ENCODE data around the gene EMSY. TPM values are rescaled to one million over a fixed set of nuclear protein-coding genes. Genes with fewer than 3 reads are reported as not detected.

EMSY gene
- total and polyA plus RNA-seq, 8 donors: 18.2 to 43.9 (median 36.9) TPM

GRCh38 chr11:76510060-76511047 is 65.5 kb downstream of the EMSY start:
- H3K4me3 ChIP-seq: no peak overlapping the region
- H3K4me1 ChIP-seq: no peaks in the 10 kb centered on the region
- TF ChIP-seq CTCF (IDR thresholded peaks at IDR 0.05): no peak
- peaks cover 0 to 3% of the 10 kb centered on the region in 2 donors for H3K36me3 ChIP-seq
- H3K9me3 ChIP-seq: no peaks in the 10 kb centered on the region
- no peaks in the 10 kb centered on the region for H3K27me3 ChIP-seq
- intact Hi-C loops (cut with DNase I): no loop called here
- no peak overlapping the region for H3K27ac ChIP-seq
- DNase-seq: no peak
- ATAC-seq: no peak

- ATAC-seq: no peak
- peak in 2 of 4 donors; percentile 31 to 54 for DNase-seq
- no peak overlapping the region for H3K27ac ChIP-seq
- intact Hi-C loops (cut with DNase I): no loop called here
- no peak overlapping the region for H3K4me3 ChIP-seq
- peaks cover 0 to 18% of the 10 kb centered on the region in 2 donors for H3K36me3 ChIP-seq
- no peaks in the 10 kb centered on the region for H3K4me1 ChIP-seq
- H3K9me3 ChIP-seq: no peaks in the 10 kb centered on the region
- peak in 1 of 2 donors; percentile 29 for TF ChIP-seq CTCF (IDR thresholded peaks at IDR 0.05)
- no peaks in the 10 kb centered on the region for H3K27me3 ChIP-seq
Observed at GRCh38 chr11:76512851-76513653, 68.2 kb downstream of the EMSY start.

GRCh38 chr11:76513654-76514034 is 68.8 kb downstream of the EMSY start:
- Histone ChIP-seq H3K27ac (no peak overlapping the region), H3K9me3 (no peaks in the 10 kb centered on the region), H3K4me1 (no peaks in the 10 kb centered on the region), H3K36me3 (peaks cover 0 to 22% of the 10 kb centered on the region in 2 donors), H3K4me3 (no peak overlapping the region), H3K27me3 (no peaks in the 10 kb centered on the region)
- no peak for DNase-seq
- TF ChIP-seq CTCF (IDR thresholded peaks at IDR 0.05): no peak
- ATAC-seq: no peak
- intact Hi-C loops (cut with DNase I): no loop called here

GRCh38 chr11:76515494-76515893 is 70.7 kb downstream of the EMSY start:
- no peak overlapping the region for H3K4me3 ChIP-seq
- peaks cover 0 to 32% of the 10 kb centered on the region in 2 donors for H3K36me3 ChIP-seq
- no peak for ATAC-seq
- intact Hi-C loops (cut with DNase I): no loop called here
- no peaks in the 10 kb centered on the region for H3K4me1 ChIP-seq
- DNase-seq: no peak
- H3K9me3 ChIP-seq: no peaks in the 10 kb centered on the region
- no peak overlapping the region for H3K27ac ChIP-seq
- no peak for TF ChIP-seq CTCF (IDR thresholded peaks at IDR 0.05)
- no peaks in the 10 kb centered on the region for H3K27me3 ChIP-seq

- intact Hi-C loops (cut with DNase I): no loop called here
- Histone ChIP-seq H3K4me3 (no peak overlapping the region), H3K36me3 (peaks cover 0 to 31% of the 10 kb centered on the region in 2 donors), H3K4me1 (no peaks in the 10 kb centered on the region), H3K27ac (no peak overlapping the region), H3K27me3 (no peaks in the 10 kb centered on the region), H3K9me3 (no peaks in the 10 kb centered on the region)
- ATAC-seq (peak; percentile 55), DNase-seq (no peak)
- no peak for TF ChIP-seq CTCF (IDR thresholded peaks at IDR 0.05)
Observed at GRCh38 chr11:76523147-76523546, 78.3 kb downstream of the EMSY start.

Measured in left lung (tissue), 10 donors.